H9 (cell line): ENCODE results near the gene RNASE8. TPM values are rescaled to one million over a fixed set of nuclear protein-coding genes. Genes with fewer than 3 reads are reported as not detected.

Source experiments
- DNase-seq: peaks from one replicate; pipeline ENCODE4 v3.0.0-alpha.2; 2017
- H2AFZ ChIP-seq: one replicate; pipeline ENCODE4 v1.6.1; 2013; ENCODE audit warnings: mild to moderate bottlenecking, low read length, control low read depth, moderate library complexity
- H2AK5ac ChIP-seq: 2 replicates; pipeline ENCODE4 v1.6.1; 2013; ENCODE audit warnings: low read length, control low read depth, mixed read lengths; ENCODE audit not compliant: insufficient read length
- H2BK120ac ChIP-seq: one replicate; pipeline ENCODE4 v1.6.1; 2013; ENCODE audit warnings: low read depth, mild to moderate bottlenecking, low read length, control low read depth, inconsistent platforms; ENCODE audit not compliant: poor library complexity, severe bottlenecking
- H2BK12ac ChIP-seq: 2 replicates; pipeline ENCODE4 v1.6.1; 2013; ENCODE audit warnings: low read length, control low read depth, mixed read lengths, low read depth; ENCODE audit not compliant: insufficient read length
- H2BK15ac ChIP-seq: 2 replicates; pipeline ENCODE4 v1.6.1; 2013; ENCODE audit warnings: low read depth, low read length, control low read depth
- H2BK20ac ChIP-seq: one replicate; pipeline ENCODE4 v1.6.1; 2013; ENCODE audit warnings: low read depth, mild to moderate bottlenecking, low read length, control low read depth, inconsistent platforms; ENCODE audit not compliant: poor library complexity, severe bottlenecking
- H2BK5ac ChIP-seq: 2 replicates; pipeline ENCODE4 v1.6.1; 2013; ENCODE audit warnings: low read length, control low read depth, mixed read lengths; ENCODE audit not compliant: insufficient read length
- H3K14ac ChIP-seq: 2 replicates; pipeline ENCODE4 v1.6.1; 2013; ENCODE audit warnings: low read length, control low read depth; ENCODE audit not compliant: insufficient read depth
- H3K18ac ChIP-seq: 2 replicates; pipeline ENCODE4 v1.6.1; 2013; ENCODE audit warnings: low read depth, mild to moderate bottlenecking, mixed read lengths, low read length, control low read depth; ENCODE audit not compliant: insufficient read length
- H3K23ac ChIP-seq: 2 replicates; pipeline ENCODE4 v1.6.1; 2013; ENCODE audit warnings: low read length, control low read depth, mixed read lengths, low read depth; ENCODE audit not compliant: insufficient read length
- H3K23me2 ChIP-seq: 2 replicates; pipeline ENCODE4 v1.6.1; 2013; ENCODE audit warnings: low read depth, mild to moderate bottlenecking, mixed read lengths, low read length, control low read depth; ENCODE audit not compliant: insufficient read length, poor library complexity, severe bottlenecking
- H3K27ac ChIP-seq: 2 replicates; pipeline ENCODE4 v1.5.1; 2013; ENCODE audit warnings: low read length, control low read depth, mixed read lengths, low read depth; ENCODE audit not compliant: insufficient read length
- H3K27me3 ChIP-seq: 2 replicates; pipeline ENCODE4 v1.6.1; 2013; ENCODE audit warnings: low read length, control low read depth, inconsistent platforms; ENCODE audit not compliant: insufficient read depth
- H3K4ac ChIP-seq: 2 replicates; pipeline ENCODE4 v1.6.1; 2013; ENCODE audit warnings: low read depth, mild to moderate bottlenecking, control low read depth, inconsistent platforms, low read length, moderate library complexity
- H3K4me1 ChIP-seq: 2 replicates; pipeline ENCODE4 v1.6.1; 2013; ENCODE audit warnings: low read length, control low read depth, inconsistent platforms; ENCODE audit not compliant: insufficient read depth
- H3K4me2 ChIP-seq: 2 replicates; pipeline ENCODE4 v1.6.1; 2013; ENCODE audit warnings: low read length, control low read depth, mixed read lengths; ENCODE audit not compliant: insufficient read length, insufficient read depth
- H3K56ac ChIP-seq: 2 replicates; pipeline ENCODE4 v1.6.1; 2013; ENCODE audit warnings: low read depth, mild to moderate bottlenecking, mixed read lengths, low read length, control low read depth; ENCODE audit not compliant: insufficient read length
- H3K79me1 ChIP-seq: 2 replicates; pipeline ENCODE4 v1.6.1; 2013; ENCODE audit warnings: low read depth, mild to moderate bottlenecking, moderate library complexity, low read length, control low read depth, inconsistent platforms; ENCODE audit not compliant: insufficient read depth, poor library complexity, severe bottlenecking
- H3K79me2 ChIP-seq: 2 replicates; pipeline ENCODE4 v1.6.1; 2013; ENCODE audit warnings: low read length, control low read depth, inconsistent platforms; ENCODE audit not compliant: insufficient read depth
- H3K9ac ChIP-seq: 2 replicates; pipeline ENCODE4 v1.6.1; 2013; ENCODE audit warnings: low read length, control low read depth, mixed read lengths; ENCODE audit not compliant: insufficient read length; ENCODE audit errors: extremely low read depth
- H3K9me3 ChIP-seq: one replicate; pipeline ENCODE4 v1.6.1; 2013; ENCODE audit warnings: low read depth, low read length, inconsistent platforms; ENCODE audit not compliant: control insufficient read depth
- H3T11ph ChIP-seq: one replicate; pipeline ENCODE4 v1.6.1; 2013; ENCODE audit warnings: mild to moderate bottlenecking, low read length, control low read depth, inconsistent platforms
- H4K20me1 ChIP-seq: one replicate; pipeline ENCODE4 v1.6.1; 2013; ENCODE audit not compliant: control insufficient read depth, insufficient read length, insufficient read depth
- H4K5ac ChIP-seq: 2 replicates; pipeline ENCODE4 v1.6.1; 2013; ENCODE audit warnings: low read depth, mild to moderate bottlenecking, mixed read lengths, low read length, control low read depth; ENCODE audit not compliant: insufficient read length
- H4K8ac ChIP-seq: replicated peaks from 2 replicates; pipeline ENCODE4 v1.6.1; 2013; ENCODE audit warnings: low read length, control low read depth, mixed read lengths, low read depth; ENCODE audit not compliant: insufficient read length
- H4K91ac ChIP-seq: 2 replicates; pipeline ENCODE4 v1.6.1; 2013; ENCODE audit warnings: low read depth, mild to moderate bottlenecking, moderate library complexity, mixed read lengths, low read length, control low read depth; ENCODE audit not compliant: insufficient read length
- H3K27ac Mint-ChIP-seq, 3 experiments: 2 replicates in 2 of 3; 3 replicates in 1 of 3; pipeline ENCODE4 v1.8.0; 2020 to 2021; ENCODE audit warnings: mixed read lengths in 3 of 3, mild to moderate bottlenecking in 1 of 3, moderate library complexity in 1 of 3
- H3K27me3 Mint-ChIP-seq: 2 replicates; pipeline ENCODE4 v1.8.0; 2021; ENCODE audit warnings: low read depth, mild to moderate bottlenecking, moderate library complexity, mixed read lengths
- H3K36me3 Mint-ChIP-seq, 3 experiments: 2 replicates in 2 of 3; 3 replicates in 1 of 3; pipeline ENCODE4 v1.8.0; 2020 to 2021; ENCODE audit warnings: low read depth in 3 of 3, mixed read lengths in 3 of 3; ENCODE audit not compliant: insufficient read depth in 1 of 3
- H3K4me1 Mint-ChIP-seq, 2 experiments: 2 replicates each; pipeline ENCODE4 v1.8.0; 2020; ENCODE audit warnings: mixed read lengths in 2 of 2
- H3K4me3 Mint-ChIP-seq, 2 experiments: 2 replicates in 1 of 2; 3 replicates in 1 of 2; pipeline ENCODE4 v1.8.0; 2020 to 2021; ENCODE audit warnings: mild to moderate bottlenecking in 2 of 2, mixed read lengths in 2 of 2, moderate library complexity in 1 of 2
- H3K9me3 Mint-ChIP-seq, 2 experiments: 2 replicates in 1 of 2; 3 replicates in 1 of 2; pipeline ENCODE4 v1.8.0; 2020; ENCODE audit warnings: mild to moderate bottlenecking in 2 of 2, mixed read lengths in 2 of 2, moderate library complexity in 1 of 2
- CTCF ChIP-seq: fragments of 200-600 bp; sonication (generic); conservative IDR thresholded peaks from 3 replicates; pipeline ENCODE4 v1.8.0; 2021; ENCODE audit warnings: antibody characterized with exemption, mild to moderate bottlenecking
- WGBS: extraction: QIAGEN DNeasy Blood & Tissue Kit; methylation state at CpG from one replicate; pipeline ENCODE4 v1.1.7; 2013; ENCODE audit warnings: missing lambda C conversion rate, low lambda C conversion rate, mixed read lengths; ENCODE audit not compliant: insufficient read length; ENCODE audit errors: extremely low coverage; 5-methylcytosine and 5-hydroxymethylcytosine counted together
- total RNA-seq: library from RNA; stranded (reverse); gene quantifications from 2 replicates; pipeline ENCODE4 v1.2.1, GENCODE V29; 2021

The RNASE8 gene
- total RNA-seq, 1 experiment from 2014 or later = not detected

GRCh38 chr14:21083565-21084325 is 26.1 kb downstream of the RNASE8 start:
- Mint-ChIP-seq H3K27ac (no peak overlapping the region), H3K4me1 (peaks cover 14% of the 10 kb centered on the region in 2 experiments), H3K4me3 (no peak overlapping the region; a peak in 1 of 5 replicates), H3K27me3 (no peaks in the 10 kb centered on the region), H3K9me3 (no peaks in the 10 kb centered on the region; a peak in 1 of 5 replicates), H3K36me3 (peaks cover 54 to 94% (median 82%) of the 10 kb centered on the region in 3 experiments)
- no peaks in the 10 kb centered on the region for H3K9me3 ChIP-seq
- H3K23ac ChIP-seq = no peak overlapping the region
- H3K56ac ChIP-seq = no peak overlapping the region
- no peak overlapping the region for H4K5ac ChIP-seq
- H2BK15ac ChIP-seq = no peak overlapping the region
- H3K18ac ChIP-seq = no peak overlapping the region
- H2BK5ac ChIP-seq = no peak overlapping the region
- no peaks in the 10 kb centered on the region for H3K23me2 ChIP-seq
- WGBS = no CpG with 5 or more reads among the region's 11 CpGs
- H4K20me1 ChIP-seq = no peaks in the 10 kb centered on the region
- H3K4ac ChIP-seq = no peak overlapping the region
- no peak overlapping the region for H3K9ac ChIP-seq
- H2AFZ ChIP-seq = no peak overlapping the region
- no peak overlapping the region for H4K91ac ChIP-seq
- H2BK20ac ChIP-seq = no peak overlapping the region
- no peak overlapping the region for H3K14ac ChIP-seq
- H4K8ac ChIP-seq = no peak overlapping the region
- no peaks in the 10 kb centered on the region for H3K27me3 ChIP-seq
- no peak for DNase-seq
- H3K79me1 ChIP-seq = no peaks in the 10 kb centered on the region
- no peak overlapping the region for H3K4me2 ChIP-seq
- no peak overlapping the region for H2BK12ac ChIP-seq
- no peak for TF ChIP-seq CTCF
- H3T11ph ChIP-seq = no peak overlapping the region
- no peaks in the 10 kb centered on the region; the same call in 1 of the 2 replicates for H3K4me1 ChIP-seq
- H3K79me2 ChIP-seq = no peaks in the 10 kb centered on the region
- no peak overlapping the region for H2BK120ac ChIP-seq
- no peak overlapping the region for H3K27ac ChIP-seq
- no peak overlapping the region for H2AK5ac ChIP-seq
